Stimulated activated CD4-positive, alpha-beta T cell treated with anti-CD3 and anti-CD28 coated beads, Interleukin-4, amount 100 ng/mL, for 1 hour (primary cell): ENCODE results near the gene CLBA1.

ENCODE experiments used
- DNase-seq: peaks from one replicate; pipeline ENCODE4 v3.0.0-alpha.2; 2020

The CLBA1 gene

GRCh38 chr14:104980611-104981531 is 4.7 kb upstream of the CLBA1 start:
- peak; percentile 0 for DNase-seq

GRCh38 chr14:104981699-104982541 is 3.7 kb upstream of the CLBA1 start:
- no peak for DNase-seq

- no peak for DNase-seq
These were observed 2.9 kb upstream of the CLBA1 start for GRCh38 chr14:104982548-104983230.

- DNase-seq: no peak
These were observed 2.3 kb upstream of the CLBA1 start for GRCh38 chr14:104983231-104983721.

GRCh38 chr14:104984056-104984894 is 1.3 kb upstream of the CLBA1 start:
- no peak for DNase-seq

- no peak for DNase-seq
These were observed 1.0 kb downstream of the CLBA1 start for GRCh38 chr14:104986487-104987164.

- no peak for DNase-seq
These were observed 3.8 kb downstream of the CLBA1 start for GRCh38 chr14:104989236-104989950.

GRCh38 chr14:104989951-104990303 is 4.3 kb downstream of the CLBA1 start:
- no peak for DNase-seq

- DNase-seq: no peak
These were observed 6.3 kb downstream of the CLBA1 start for GRCh38 chr14:104991896-104992230.

- DNase-seq: no peak
These were observed 6.9 kb downstream of the CLBA1 start for GRCh38 chr14:104992501-104992900.

GRCh38 chr14:104993306-104993705 is 7.7 kb downstream of the CLBA1 start:
- no peak for DNase-seq

GRCh38 chr14:104993808-104994591 is 8.4 kb downstream of the CLBA1 start:
- DNase-seq: no peak

- no peak for DNase-seq
These were observed 9.4 kb downstream of the CLBA1 start for GRCh38 chr14:104994978-104995377.

- DNase-seq: no peak
These were observed 10.4 kb downstream of the CLBA1 start for GRCh38 chr14:104996032-104996431.

GRCh38 chr14:104996483-104996882 is 10.9 kb downstream of the CLBA1 start:
- DNase-seq: no peak

- no peak for DNase-seq
These were observed 13.2 kb downstream of the CLBA1 start for GRCh38 chr14:104998801-104999200.

GRCh38 chr14:104999361-104999760 is 13.8 kb downstream of the CLBA1 start:
- no peak for DNase-seq

GRCh38 chr14:105005329-105005928 is 19.8 kb downstream of the CLBA1 start:
- no peak for DNase-seq

- DNase-seq: no peak
These were observed 20.6 kb downstream of the CLBA1 start for GRCh38 chr14:105005929-105006830.
